ENCODE measurements around the gene CHD3. TPM values are rescaled to one million over a fixed set of nuclear protein-coding genes. Genes with fewer than 3 reads are reported as not detected.

The CHD3 gene
- total RNA-seq, 1 donor from 2014 or later, result 53.3 TPM

- Mint-ChIP-seq H3K4me3 (no peak overlapping the region), H3K27ac (ENCODE audit: unreplicated experiment) (no peak overlapping the region), H3K36me3 (ENCODE audit: low read depth) (peaks cover 8% of the 10 kb centered on the region), H3K4me1 (no peaks in the 10 kb centered on the region), H3K9me3 (no peaks in the 10 kb centered on the region), H3K27me3 (ENCODE audit: low read depth) (no peaks in the 10 kb centered on the region)
- DNase-seq (ENCODE audit: low read depth, low spot score), result peak; percentile 69
- TF ChIP-seq CTCF (conservative IDR thresholded peaks at IDR 0.05), result no peak
Observed at GRCh38 chr17:7887482-7888183, 956 bp upstream of the CHD3 start.

- Mint-ChIP-seq H3K27ac (ENCODE audit: unreplicated experiment) (no peak overlapping the region), H3K4me1 (peaks cover under 1% of the 10 kb centered on the region), H3K9me3 (no peaks in the 10 kb centered on the region), H3K4me3 (no peak overlapping the region), H3K27me3 (ENCODE audit: low read depth) (no peaks in the 10 kb centered on the region), H3K36me3 (ENCODE audit: low read depth) (peaks cover 10% of the 10 kb centered on the region)
- DNase-seq (ENCODE audit: low read depth, low spot score), result peak; percentile 43
- TF ChIP-seq CTCF (conservative IDR thresholded peaks at IDR 0.05), result peak; percentile 53
Observed at GRCh38 chr17:7889166-7889955, 772 bp downstream of the CHD3 start.

- H3K27ac Mint-ChIP-seq (ENCODE audit: unreplicated experiment), result no peak overlapping the region
- TF ChIP-seq CTCF (conservative IDR thresholded peaks at IDR 0.05), result no peak
- H3K9me3 Mint-ChIP-seq, result no peaks in the 10 kb centered on the region
- peaks cover 23% of the 10 kb centered on the region for H3K36me3 Mint-ChIP-seq (ENCODE audit: low read depth)
- H3K27me3 Mint-ChIP-seq (ENCODE audit: low read depth), result no peaks in the 10 kb centered on the region
- DNase-seq (ENCODE audit: low read depth, low spot score), result no peak
- no peak overlapping the region for H3K4me3 Mint-ChIP-seq
- H3K4me1 Mint-ChIP-seq, result peaks cover 14% of the 10 kb centered on the region
Observed at GRCh38 chr17:7893187-7893880, 4.7 kb downstream of the CHD3 start.

GRCh38 chr17:7894226-7894625, 5.6 kb downstream of the CHD3 start:
- no peak for DNase-seq (ENCODE audit: low read depth, low spot score)
- Mint-ChIP-seq H3K4me1 (peaks cover 14% of the 10 kb centered on the region), H3K4me3 (no peak overlapping the region), H3K36me3 (ENCODE audit: low read depth) (peaks cover 22% of the 10 kb centered on the region), H3K27me3 (ENCODE audit: low read depth) (no peaks in the 10 kb centered on the region), H3K27ac (ENCODE audit: unreplicated experiment) (no peak overlapping the region), H3K9me3 (no peaks in the 10 kb centered on the region)
- no peak for TF ChIP-seq CTCF (conservative IDR thresholded peaks at IDR 0.05)

GRCh38 chr17:7894866-7895265, 6.3 kb downstream of the CHD3 start:
- no peak for TF ChIP-seq CTCF (conservative IDR thresholded peaks at IDR 0.05)
- DNase-seq (ENCODE audit: low read depth, low spot score), result no peak
- Mint-ChIP-seq H3K27ac (ENCODE audit: unreplicated experiment) (no peak overlapping the region), H3K9me3 (no peaks in the 10 kb centered on the region), H3K27me3 (ENCODE audit: low read depth) (no peaks in the 10 kb centered on the region), H3K36me3 (ENCODE audit: low read depth) (peaks cover 26% of the 10 kb centered on the region), H3K4me3 (no peak overlapping the region), H3K4me1 (peaks cover 14% of the 10 kb centered on the region)
